Mesenchymal stem cell (in vitro differentiated cells and primary cell): Measurements from ENCODE around the gene CLEC16A.
A peak's percentile ranks its signal among the peaks of the same experiment; 100 is the strongest.

Experiments
- DNase-seq: peaks from one replicate; pipeline ENCODE4 v3.0.0-alpha.2; 2013
- H2AFZ ChIP-seq: one replicate; pipeline ENCODE4 v1.6.1; 2013; ENCODE audit warnings: low read depth, mild to moderate bottlenecking, control low read depth, inconsistent platforms, low read length, moderate library complexity
- H2AK5ac ChIP-seq: 2 replicates; pipeline ENCODE4 v1.6.1; 2013; ENCODE audit warnings: low read length, moderate library complexity, mild to moderate bottlenecking, inconsistent platforms; ENCODE audit not compliant: severe bottlenecking
- H2BK120ac ChIP-seq: one replicate; pipeline ENCODE4 v1.6.1; 2013; ENCODE audit warnings: low read depth, mild to moderate bottlenecking, inconsistent platforms, low read length, moderate library complexity
- H2BK12ac ChIP-seq, 2 experiments: one replicate each; pipeline ENCODE4 v1.6.1; 2013; ENCODE audit warnings: inconsistent platforms in 2 of 2, low read length in 2 of 2, mild to moderate bottlenecking in 2 of 2, moderate library complexity in 2 of 2, control low read depth in 1 of 2
- H2BK15ac ChIP-seq: one replicate; pipeline ENCODE4 v1.6.1; 2013; ENCODE audit warnings: mild to moderate bottlenecking, low read depth, inconsistent platforms; ENCODE audit not compliant: poor library complexity, severe bottlenecking
- H2BK5ac ChIP-seq: 2 replicates; pipeline ENCODE4 v1.6.1; 2013; ENCODE audit warnings: low read depth, mild to moderate bottlenecking, low read length, control low read depth, inconsistent platforms; ENCODE audit not compliant: poor library complexity, severe bottlenecking
- H3K14ac ChIP-seq, 2 experiments: one replicate each; pipeline ENCODE4 v1.6.1; 2013; ENCODE audit warnings: inconsistent platforms in 2 of 2, low read length in 2 of 2, control low read depth in 1 of 2, mild to moderate bottlenecking in 1 of 2, moderate library complexity in 1 of 2
- H3K18ac ChIP-seq, 2 experiments: one replicate each; pipeline ENCODE4 v1.6.1; 2013; ENCODE audit warnings: inconsistent platforms in 2 of 2, low read length in 2 of 2, control low read depth in 1 of 2, low read depth in 1 of 2, mild to moderate bottlenecking in 1 of 2
- H3K23ac ChIP-seq, 2 experiments: one replicate each; pipeline ENCODE4 v1.6.1; 2013; ENCODE audit warnings: inconsistent platforms in 2 of 2, low read length in 2 of 2, mild to moderate bottlenecking in 2 of 2, moderate library complexity in 2 of 2, control low read depth in 1 of 2
- H3K27ac ChIP-seq: 2 replicates; pipeline ENCODE4 v1.5.1; 2013; ENCODE audit warnings: mild to moderate bottlenecking, moderate library complexity, low read length, control low read depth, inconsistent platforms; ENCODE audit not compliant: poor library complexity, severe bottlenecking
- H3K27me3 ChIP-seq, 2 experiments: 2 replicates each; pipeline versions ENCODE4 v1.6.1 to v1.7.0; 2013; ENCODE audit warnings: low read length in 2 of 2, mild to moderate bottlenecking in 2 of 2, moderate library complexity in 2 of 2, control low read depth in 1 of 2, inconsistent platforms in 1 of 2; ENCODE audit not compliant: control insufficient read depth in 1 of 2, insufficient read depth in 1 of 2
- H3K36me3 ChIP-seq, 2 experiments: 2 replicates each; pipeline versions ENCODE4 v1.6.1 to v1.7.0; 2013; ENCODE audit warnings: low read length in 2 of 2, control low read depth in 1 of 2, inconsistent platforms in 1 of 2, low read depth in 1 of 2, mild to moderate bottlenecking in 1 of 2; ENCODE audit not compliant: insufficient read depth in 2 of 2, control insufficient read depth in 1 of 2
- H3K4ac ChIP-seq, 2 experiments: one replicate each; pipeline ENCODE4 v1.6.1; 2013; ENCODE audit warnings: inconsistent platforms in 2 of 2, low read length in 2 of 2, mild to moderate bottlenecking in 2 of 2, moderate library complexity in 2 of 2, control low read depth in 1 of 2, low read depth in 1 of 2
- H3K4me1 ChIP-seq: 2 replicates; pipeline ENCODE4 v1.6.1; 2013; ENCODE audit warnings: low read depth, low read length, control low read depth; ENCODE audit not compliant: control insufficient read depth, insufficient read depth
- H3K4me2 ChIP-seq: 2 replicates; pipeline ENCODE4 v1.6.1; 2013; ENCODE audit warnings: low read length, mild to moderate bottlenecking, inconsistent platforms; ENCODE audit not compliant: poor library complexity, severe bottlenecking
- H3K4me3 ChIP-seq, 2 experiments: 2 replicates each; pipeline versions ENCODE4 v1.5.1 to v1.7.0; 2013; ENCODE audit warnings: low read length in 2 of 2, mild to moderate bottlenecking in 2 of 2, control low read depth in 1 of 2, low read depth in 1 of 2; ENCODE audit not compliant: insufficient read depth in 1 of 2
- H3K79me1 ChIP-seq: replicated peaks from 2 replicates; pipeline ENCODE4 v1.6.1; 2013; ENCODE audit warnings: mild to moderate bottlenecking, control low read depth, low read length, inconsistent platforms; ENCODE audit not compliant: poor library complexity, severe bottlenecking
- H3K9ac ChIP-seq: 2 replicates; pipeline ENCODE4 v1.7.0; 2013; ENCODE audit warnings: mild to moderate bottlenecking, low read length, moderate library complexity
- H3K9me3 ChIP-seq: 2 replicates; pipeline ENCODE4 v1.7.0; 2013; ENCODE audit warnings: mild to moderate bottlenecking, low read length; ENCODE audit not compliant: control insufficient read depth
- H4K8ac ChIP-seq: one replicate; pipeline ENCODE4 v1.6.1; 2013; ENCODE audit warnings: inconsistent platforms, mild to moderate bottlenecking, low read length, moderate library complexity
- H4K91ac ChIP-seq: one replicate; pipeline ENCODE4 v1.6.1; 2013; ENCODE audit warnings: mild to moderate bottlenecking, low read length, inconsistent platforms
- WGBS: methylation state at CpG from one replicate; pipeline ENCODE4 v1.1.7; 2013; ENCODE audit warnings: mixed read lengths; 5-methylcytosine and 5-hydroxymethylcytosine counted together

The CLEC16A gene

DNA sequence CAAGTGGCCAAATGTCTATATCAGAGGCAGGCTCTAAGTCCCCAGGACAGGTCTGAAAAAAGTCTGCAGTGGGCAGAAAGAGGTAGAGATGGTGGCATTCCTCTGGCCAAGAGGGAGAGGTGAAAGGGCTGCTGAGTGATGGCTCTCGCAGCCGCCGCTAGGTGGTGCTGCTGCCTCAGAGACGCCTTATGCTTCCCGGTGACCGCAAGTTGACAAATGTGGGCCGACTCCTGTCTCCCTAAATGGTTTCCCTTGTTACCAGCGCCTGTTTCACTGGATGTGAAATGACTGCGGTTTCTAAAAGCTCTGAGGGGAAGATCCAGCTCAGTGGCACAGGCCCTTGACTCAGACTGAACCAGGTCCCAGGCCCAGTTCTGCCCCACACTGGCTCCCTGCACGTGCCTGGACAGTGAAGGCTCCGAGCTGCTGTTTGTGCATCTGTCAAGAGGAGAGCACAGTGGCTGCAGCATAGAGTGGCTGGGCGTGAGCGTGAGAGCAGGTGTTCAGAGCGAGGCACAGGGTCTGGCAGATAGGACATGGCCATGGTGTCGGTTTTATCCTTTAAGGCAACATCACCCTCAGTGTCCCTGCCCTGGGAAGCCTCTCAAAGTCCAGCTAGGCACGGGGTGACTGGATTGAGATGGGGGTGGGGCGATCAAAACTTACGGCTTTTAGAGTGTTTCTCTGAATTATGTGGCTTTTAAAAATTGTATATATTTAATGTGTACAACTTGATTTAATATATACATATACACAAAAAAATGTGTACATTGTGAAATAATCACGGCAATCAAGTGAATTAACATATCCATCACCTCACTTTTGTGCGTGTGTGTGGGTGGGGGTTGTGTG, 19.9 kb downstream of the CLEC16A start:
- peak overlapping the region in 1 of 2 experiments; percentile 47 for H2BK12ac ChIP-seq
- H3K14ac ChIP-seq, result no peak overlapping the region
- WGBS, result 36% methylated on average over 16 of the region's 20 CpGs
- peak; percentile 89 for DNase-seq
- peak overlapping the region; percentile 24 for H2AK5ac ChIP-seq
- no peak overlapping the region for H3K4me2 ChIP-seq
- H2BK15ac ChIP-seq, result no peak overlapping the region
- H3K4me1 ChIP-seq, result peaks cover 8% of the 10 kb centered on the region
- H3K23ac ChIP-seq, result no peak overlapping the region
- no peak overlapping the region for H4K8ac ChIP-seq
- peak overlapping the region in 1 of 2 experiments; percentile 44 for H3K18ac ChIP-seq
- no peaks in the 10 kb centered on the region for H3K9me3 ChIP-seq
- no peak overlapping the region for H3K27ac ChIP-seq
- H2AFZ ChIP-seq, result no peak overlapping the region
- no peaks in the 10 kb centered on the region for H3K27me3 ChIP-seq
- H3K4ac ChIP-seq, result no peak overlapping the region
- no peak overlapping the region for H2BK5ac ChIP-seq
- H4K91ac ChIP-seq, result no peak overlapping the region
- H3K4me3 ChIP-seq, result no peak overlapping the region
- H2BK120ac ChIP-seq, result no peak overlapping the region
- H3K36me3 ChIP-seq, result peaks cover 35 to 43% of the 10 kb centered on the region in 2 experiments
- H3K79me1 ChIP-seq, result peaks cover 40% of the 10 kb centered on the region
- peak overlapping the region; percentile 46 for H3K9ac ChIP-seq

DNA sequence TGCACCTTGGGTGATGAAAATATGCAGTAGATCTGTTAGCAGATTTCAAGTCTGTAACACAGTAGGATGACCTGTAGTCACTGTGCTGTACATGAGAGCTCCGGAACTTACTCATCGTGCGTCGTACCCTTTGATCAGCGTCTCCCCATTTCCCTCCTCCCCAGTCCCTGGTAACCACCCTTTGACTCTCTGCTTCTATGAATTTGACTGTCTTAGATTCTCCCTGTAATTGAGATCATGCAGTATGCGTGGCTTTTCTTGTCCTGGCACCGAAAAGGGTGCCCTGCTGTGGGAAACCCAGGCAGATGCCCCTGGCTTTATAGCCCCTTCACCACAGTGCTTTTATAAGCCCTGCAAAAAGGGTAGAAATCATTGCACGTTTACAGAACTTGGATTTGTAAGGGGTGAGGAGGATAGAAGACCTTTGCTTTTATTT, 20.5 kb downstream of the CLEC16A start:
- H3K27me3 ChIP-seq, result no peaks in the 10 kb centered on the region
- no peak overlapping the region for H4K8ac ChIP-seq
- H3K23ac ChIP-seq, result no peak overlapping the region
- WGBS, result 87% methylated on average over 7 of the region's 8 CpGs
- H3K9me3 ChIP-seq, result no peaks in the 10 kb centered on the region
- H3K18ac ChIP-seq, result no peak overlapping the region
- H3K4ac ChIP-seq, result no peak overlapping the region
- H3K79me1 ChIP-seq, result peaks cover 40% of the 10 kb centered on the region
- H2BK5ac ChIP-seq, result no peak overlapping the region
- no peak overlapping the region for H2AFZ ChIP-seq
- no peak overlapping the region for H3K14ac ChIP-seq
- H4K91ac ChIP-seq, result no peak overlapping the region
- H3K27ac ChIP-seq, result no peak overlapping the region
- no peak for DNase-seq
- no peak overlapping the region for H2BK120ac ChIP-seq
- H2AK5ac ChIP-seq, result no peak overlapping the region
- H3K4me1 ChIP-seq, result peaks cover 8% of the 10 kb centered on the region
- no peak overlapping the region for H3K9ac ChIP-seq
- no peak overlapping the region for H3K4me2 ChIP-seq
- H2BK15ac ChIP-seq, result no peak overlapping the region
- H3K4me3 ChIP-seq, result no peak overlapping the region
- peaks cover 35 to 44% of the 10 kb centered on the region in 2 experiments for H3K36me3 ChIP-seq
- H2BK12ac ChIP-seq, result no peak overlapping the region

DNA sequence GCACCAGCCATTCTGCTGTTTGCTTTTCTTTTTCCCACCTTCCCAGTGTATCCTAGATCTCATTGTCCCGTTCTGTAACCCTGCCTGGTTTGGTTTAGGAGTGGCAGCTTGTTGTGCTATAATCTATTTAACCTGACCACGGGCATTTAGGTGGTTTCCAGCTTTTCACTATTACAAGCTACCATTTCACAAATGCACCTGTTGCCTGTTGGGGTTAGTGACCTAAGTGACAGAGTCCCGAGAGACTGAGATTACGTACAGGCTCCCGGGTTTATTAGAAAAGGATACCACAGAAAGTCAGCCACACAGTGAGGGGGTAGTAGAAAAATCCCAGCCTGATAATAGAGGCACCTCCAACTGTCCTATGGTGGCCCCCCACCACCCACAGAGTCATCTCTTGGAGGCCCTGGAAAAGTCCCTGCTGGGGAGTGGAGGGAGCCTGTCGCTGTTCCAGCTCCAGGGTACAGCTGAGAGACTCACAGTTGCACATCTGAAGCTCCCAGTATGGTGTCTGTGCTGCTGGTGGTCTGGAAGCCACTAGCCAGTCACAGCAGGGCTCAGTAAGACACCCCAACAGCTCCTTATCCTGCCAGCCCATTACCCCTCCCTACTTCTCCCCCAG, 21.2 kb downstream of the CLEC16A start:
- no peak overlapping the region for H3K27ac ChIP-seq
- H3K9me3 ChIP-seq, result no peaks in the 10 kb centered on the region
- no peak overlapping the region for H3K14ac ChIP-seq
- H3K4me1 ChIP-seq, result peaks cover 8% of the 10 kb centered on the region
- H2BK15ac ChIP-seq, result no peak overlapping the region
- no peak overlapping the region for H2AK5ac ChIP-seq
- H3K9ac ChIP-seq, result no peak overlapping the region
- peaks cover 35 to 47% of the 10 kb centered on the region in 2 experiments for H3K36me3 ChIP-seq
- no peak overlapping the region for H2BK5ac ChIP-seq
- no peak overlapping the region for H4K91ac ChIP-seq
- no peak overlapping the region for H3K4me3 ChIP-seq
- no peak overlapping the region for H2AFZ ChIP-seq
- H3K27me3 ChIP-seq, result no peaks in the 10 kb centered on the region
- H4K8ac ChIP-seq, result no peak overlapping the region
- no peak overlapping the region for H3K4me2 ChIP-seq
- no peak for DNase-seq
- H3K79me1 ChIP-seq, result peaks cover 36% of the 10 kb centered on the region
- 100% methylated on average over 3 of the region's 6 CpGs for WGBS
- H3K4ac ChIP-seq, result no peak overlapping the region
- no peak overlapping the region for H2BK12ac ChIP-seq
- no peak overlapping the region for H2BK120ac ChIP-seq
- no peak overlapping the region for H3K18ac ChIP-seq
- no peak overlapping the region for H3K23ac ChIP-seq

DNA sequence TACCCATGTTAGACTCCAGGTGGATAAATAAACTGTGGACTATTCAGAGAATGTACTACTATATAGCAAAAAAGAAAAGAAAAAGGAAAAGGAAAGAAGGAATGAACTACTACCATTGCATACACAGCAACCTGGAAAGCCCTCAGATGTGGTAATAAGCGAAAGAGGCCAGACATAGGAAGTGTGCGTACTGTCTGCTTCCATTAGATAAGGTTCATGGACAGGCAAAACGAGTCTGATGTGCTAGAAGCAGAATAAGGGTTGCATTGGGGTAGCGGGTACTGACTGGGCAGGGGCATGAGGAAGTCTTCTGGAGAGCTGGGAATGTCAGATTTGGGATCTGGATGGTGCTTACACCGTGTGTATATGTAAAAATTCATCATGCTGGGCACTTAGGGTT, 21.8 kb downstream of the CLEC16A start:
- no peak overlapping the region for H3K27ac ChIP-seq
- H2BK15ac ChIP-seq, result no peak overlapping the region
- H2AK5ac ChIP-seq, result no peak overlapping the region
- peaks cover 34% of the 10 kb centered on the region for H3K79me1 ChIP-seq
- no peak overlapping the region for H3K18ac ChIP-seq
- no peak overlapping the region for H3K23ac ChIP-seq
- H3K4me3 ChIP-seq, result no peak overlapping the region
- H3K4me2 ChIP-seq, result no peak overlapping the region
- H3K36me3 ChIP-seq, result peaks cover 37 to 52% of the 10 kb centered on the region in 2 experiments
- peaks cover 6% of the 10 kb centered on the region for H3K4me1 ChIP-seq
- no peak overlapping the region for H3K9ac ChIP-seq
- no peak overlapping the region for H3K14ac ChIP-seq
- H2AFZ ChIP-seq, result no peak overlapping the region
- no peak overlapping the region for H4K8ac ChIP-seq
- H3K4ac ChIP-seq, result no peak overlapping the region
- H2BK12ac ChIP-seq, result no peak overlapping the region
- no peak overlapping the region for H2BK120ac ChIP-seq
- H2BK5ac ChIP-seq, result no peak overlapping the region
- no peak for DNase-seq
- WGBS, result 91% methylated on average over 5 of the region's 5 CpGs
- H3K9me3 ChIP-seq, result no peaks in the 10 kb centered on the region
- no peaks in the 10 kb centered on the region for H3K27me3 ChIP-seq
- no peak overlapping the region for H4K91ac ChIP-seq
